RWPE1 (cell line): Measurements from ENCODE around the gene TMEM213.

ENCODE experiments used
- CTCF ChIA-PET: fragments of 350-600 bp; sonication (Branson Sonifier 250); formaldehyde crosslinking; extraction: SDS; loops from one replicate; lab custom pipeline; 2021; lab: Yijun Ruan, JAX
- POLR2A ChIA-PET: fragments of 400-600 bp; formaldehyde crosslinking; extraction: SDS; loops from one replicate; lab custom pipeline; 2020; ENCODE audit warnings: antibody characterized with exemption; ENCODE audit not compliant: low non-redundant PET; lab: Yijun Ruan, JAX
- DNase-seq: peaks from one replicate; pipeline ENCODE4 v3.0.0; 2012; ENCODE audit warnings: low spot score
- H3K27ac ChIP-seq: fragments of 450-650 bp; 2 replicates; pipeline ENCODE4 v1.5.1; 2017
- TF ChIP-seq, protein P1 (sequence below): fragments of 450-650 bp; conservative IDR thresholded peaks from 2 replicates; pipeline ENCODE4 v1.5.1; 2017; ENCODE audit warnings: low read depth, mild to moderate bottlenecking

TMEM213 gene

DNA sequence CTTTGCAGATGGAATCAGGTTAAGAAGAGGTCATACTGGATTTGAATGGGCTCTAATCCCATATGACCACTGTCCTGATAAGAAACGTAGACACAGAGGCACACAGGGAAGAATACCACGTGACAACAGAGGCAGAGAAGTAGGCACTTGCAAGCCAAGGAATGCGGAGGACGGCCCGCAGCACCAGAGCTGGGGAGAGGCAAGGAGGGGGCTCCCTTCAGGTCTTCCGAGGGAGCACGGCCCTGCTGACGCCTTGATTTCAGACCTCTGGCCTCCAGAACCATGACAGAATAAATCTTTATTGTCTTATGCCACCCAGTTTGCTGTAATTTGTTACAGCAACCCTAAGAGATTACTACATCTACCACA lies 44.7 kb upstream of the TMEM213 start:
- POLR2A ChIA-PET = no interaction called here
- H3K27ac ChIP-seq = no peak overlapping the region
- CTCF ChIA-PET = no interaction called here
- no peak for DNase-seq
- TF ChIP-seq, protein P1, sequence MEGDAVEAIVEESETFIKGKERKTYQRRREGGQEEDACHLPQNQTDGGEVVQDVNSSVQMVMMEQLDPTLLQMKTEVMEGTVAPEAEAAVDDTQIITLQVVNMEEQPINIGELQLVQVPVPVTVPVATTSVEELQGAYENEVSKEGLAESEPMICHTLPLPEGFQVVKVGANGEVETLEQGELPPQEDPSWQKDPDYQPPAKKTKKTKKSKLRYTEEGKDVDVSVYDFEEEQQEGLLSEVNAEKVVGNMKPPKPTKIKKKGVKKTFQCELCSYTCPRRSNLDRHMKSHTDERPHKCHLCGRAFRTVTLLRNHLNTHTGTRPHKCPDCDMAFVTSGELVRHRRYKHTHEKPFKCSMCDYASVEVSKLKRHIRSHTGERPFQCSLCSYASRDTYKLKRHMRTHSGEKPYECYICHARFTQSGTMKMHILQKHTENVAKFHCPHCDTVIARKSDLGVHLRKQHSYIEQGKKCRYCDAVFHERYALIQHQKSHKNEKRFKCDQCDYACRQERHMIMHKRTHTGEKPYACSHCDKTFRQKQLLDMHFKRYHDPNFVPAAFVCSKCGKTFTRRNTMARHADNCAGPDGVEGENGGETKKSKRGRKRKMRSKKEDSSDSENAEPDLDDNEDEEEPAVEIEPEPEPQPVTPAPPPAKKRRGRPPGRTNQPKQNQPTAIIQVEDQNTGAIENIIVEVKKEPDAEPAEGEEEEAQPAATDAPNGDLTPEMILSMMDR = no peak

- ChIA-PET POLR2A (no interaction called here), CTCF (no interaction called here)
- no peak for DNase-seq
- TF ChIP-seq, protein P1 = no peak
- no peak overlapping the region for H3K27ac ChIP-seq
Observed at GRCh38 chr7:138753610-138754009, 44.2 kb upstream of the TMEM213 start.

- TF ChIP-seq, protein P1 = no peak
- DNase-seq = no peak
- no peak overlapping the region for H3K27ac ChIP-seq
- CTCF ChIA-PET = interaction anchor here (0.9 kb wide), 1 partner anchor 17 kb away, joined by 5 read pairs; no protein-coding TSS in a partner anchor
- POLR2A ChIA-PET = no interaction called here
Observed at GRCh38 chr7:138755331-138755747, 42.5 kb upstream of the TMEM213 start.

GRCh38 chr7:138755842-138756590 lies 41.8 kb upstream of the TMEM213 start:
- H3K27ac ChIP-seq = no peak overlapping the region
- ChIA-PET CTCF (interaction anchor here (0.9 kb wide), 1 partner anchor 18 kb away, joined by 5 read pairs; no protein-coding TSS in a partner anchor), POLR2A (interaction anchor here (0.5 kb wide), 1 partner anchor 29 kb away, joined by 3 read pairs; no protein-coding TSS in a partner anchor)
- DNase-seq = no peak
- TF ChIP-seq, protein P1 = no peak

DNA sequence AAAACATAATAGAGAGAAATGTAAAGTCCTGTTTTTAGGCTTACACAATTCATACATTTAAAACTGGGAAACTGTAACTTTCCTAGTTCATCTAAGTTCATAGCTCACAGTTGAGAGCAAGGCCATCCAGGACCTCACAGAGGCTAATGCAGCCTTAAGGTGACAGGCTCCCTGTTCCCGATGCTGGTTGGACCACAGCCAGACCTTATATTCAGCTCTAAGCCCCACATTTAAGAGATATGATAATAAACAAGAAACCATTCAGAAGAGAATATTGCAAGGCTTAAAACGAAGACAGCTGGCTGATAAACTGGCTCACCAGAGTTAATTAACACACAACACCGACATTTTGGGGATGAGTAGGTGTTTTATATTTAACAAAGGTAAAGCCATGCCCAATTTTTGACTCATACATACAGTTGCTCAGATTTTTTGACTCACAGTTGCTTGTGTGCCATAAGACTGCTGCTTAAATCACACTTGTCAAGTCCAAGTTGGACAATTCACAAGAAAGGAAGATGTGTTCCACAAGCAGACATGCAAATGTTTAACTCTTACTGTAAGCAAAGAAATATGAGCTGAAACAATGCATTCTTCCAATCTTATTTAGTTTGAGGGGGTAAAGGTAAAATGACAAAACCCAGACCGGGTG lies 41.1 kb upstream of the TMEM213 start:
- ChIA-PET POLR2A (interaction anchor here (0.5 kb wide), 1 partner anchor 30 kb away, joined by 3 read pairs; no protein-coding TSS in a partner anchor), CTCF (no interaction called here)

DNA sequence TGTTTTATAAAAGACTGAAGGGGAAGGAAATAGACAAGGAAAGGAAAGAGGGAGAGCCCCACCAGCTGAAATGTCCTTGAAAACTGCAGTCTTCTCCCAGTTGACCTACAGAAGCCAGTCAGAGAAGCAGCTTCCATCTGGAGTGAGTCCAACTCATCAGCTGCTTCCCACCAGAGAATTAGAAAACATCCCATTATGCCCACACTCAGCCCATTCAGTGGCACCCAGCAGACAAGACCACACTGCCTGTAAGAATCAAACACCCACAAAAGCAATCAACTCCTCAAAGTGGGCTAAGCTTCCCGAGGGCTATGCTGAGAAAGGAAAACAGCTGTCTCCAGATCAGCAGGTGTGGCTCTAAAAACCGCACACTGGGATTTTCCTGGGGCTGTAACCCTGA lies 29.6 kb upstream of the TMEM213 start:
- ChIA-PET POLR2A (no interaction called here), CTCF (no interaction called here)
- TF ChIP-seq, protein P1 = no peak

More for the DNA sequence above, 41.1 kb upstream of the TMEM213 start:
- DNase-seq = no peak
- TF ChIP-seq, protein P1 = no peak
- no peak overlapping the region for H3K27ac ChIP-seq

More for the DNA sequence above, 29.6 kb upstream of the TMEM213 start:
- no peak for DNase-seq
- no peak overlapping the region for H3K27ac ChIP-seq
